Measurements from ENCODE around the gene SSC5D.

The SSC5D gene

GRCh38 chr19:55542292-55542855 is 54.1 kb downstream of the SSC5D start:
- no peak for DNase-seq (ENCODE audit: low read depth)
- H3K4me3 ChIP-seq (ENCODE audit: low read depth, low read length): no peak overlapping the region

GRCh38 chr19:55543567-55543966 is 55.3 kb downstream of the SSC5D start:
- TF ChIP-seq CTCF (IDR thresholded peaks at IDR 0.05; ENCODE audit: low read depth, low read length, missing control alignments): no peak

More at GRCh38 chr19:55542292-55542855, 54.1 kb downstream of the SSC5D start:
- TF ChIP-seq CTCF (IDR thresholded peaks at IDR 0.05; ENCODE audit: low read depth, low read length, missing control alignments): no peak

GRCh38 chr19:55544014-55544413 is 55.8 kb downstream of the SSC5D start:
- TF ChIP-seq CTCF (IDR thresholded peaks at IDR 0.05; ENCODE audit: low read depth, low read length, missing control alignments): no peak
- no peak overlapping the region for H3K4me3 ChIP-seq (ENCODE audit: low read depth, low read length)
- no peak for DNase-seq (ENCODE audit: low read depth)

More at GRCh38 chr19:55543567-55543966, 55.3 kb downstream of the SSC5D start:
- DNase-seq (ENCODE audit: low read depth): no peak
- no peak overlapping the region for H3K4me3 ChIP-seq (ENCODE audit: low read depth, low read length)

GRCh38 chr19:55544776-55545439 is 56.7 kb downstream of the SSC5D start:
- DNase-seq (ENCODE audit: low read depth): no peak
- H3K4me3 ChIP-seq (ENCODE audit: low read depth, low read length): no peak overlapping the region
- TF ChIP-seq CTCF (IDR thresholded peaks at IDR 0.05; ENCODE audit: low read depth, low read length, missing control alignments): no peak

- H3K4me3 ChIP-seq (ENCODE audit: low read depth, low read length): no peak within 1 kb of the TSS
- TF ChIP-seq CTCF (IDR thresholded peaks at IDR 0.05; ENCODE audit: low read depth, low read length, missing control alignments): no peak
- DNase-seq (ENCODE audit: low read depth): no peak
These were observed 57.2 kb downstream of the SSC5D start, which contains the start of gene SBK3 for GRCh38 chr19:55545443-55545842. Gene SBK3, minus strand, starts transcription at chr19:55545543. Its CDS starts 0 bp downstream, at chr19:55545543.

- no peak for DNase-seq (ENCODE audit: low read depth)
- no peak for TF ChIP-seq CTCF (IDR thresholded peaks at IDR 0.05; ENCODE audit: low read depth, low read length, missing control alignments)
- no peak overlapping the region for H3K4me3 ChIP-seq (ENCODE audit: low read depth, low read length)
These were observed 57.8 kb downstream of the SSC5D start for GRCh38 chr19:55546011-55546410.

All from GM12864 (cell line).